Small intestine (tissue), 7 donors: ENCODE data around the gene DCLK3. TPM values are rescaled to one million over a fixed set of nuclear protein-coding genes. Genes with fewer than 3 reads are reported as not detected.

ENCODE experiments used
- DNase-seq, 2 donors: peaks; one replicate each; pipeline versions ENCODE4 v3.0.0 to v3.0.0-alpha.2; 2013
- FAIRE-seq: peaks from 2 replicates; lab custom pipeline; 2012; peaks lifted over from hg19 to GRCh38; lab: Jason Lieb, UNC
- H3K27ac ChIP-seq, 3 donors: one replicate each; pipeline ENCODE4 v1.5.1; 2013; ENCODE audit warnings: low read length in 2 of 3, mild to moderate bottlenecking in 2 of 3, control low read depth in 1 of 3, inconsistent platforms in 1 of 3, low read depth in 1 of 3, moderate library complexity in 1 of 3
- H3K27me3 ChIP-seq, 3 donors: one replicate each; pipeline ENCODE4 v1.6.1; 2013; ENCODE audit warnings: low read length in 3 of 3, inconsistent platforms in 1 of 3; ENCODE audit not compliant: control insufficient read depth in 3 of 3, insufficient read depth in 3 of 3
- H3K36me3 ChIP-seq, 3 donors: one replicate each; pipeline ENCODE4 v1.6.1; 2013; ENCODE audit warnings: low read length in 3 of 3, inconsistent platforms in 1 of 3, low read depth in 1 of 3, mild to moderate bottlenecking in 1 of 3, moderate library complexity in 1 of 3; ENCODE audit not compliant: control insufficient read depth in 3 of 3, insufficient read depth in 2 of 3
- H3K4me1 ChIP-seq, 3 donors: one replicate each; pipeline ENCODE4 v1.6.1; 2013; ENCODE audit warnings: low read length in 2 of 3, inconsistent platforms in 1 of 3, low read depth in 1 of 3, mild to moderate bottlenecking in 1 of 3, moderate library complexity in 1 of 3; ENCODE audit not compliant: control insufficient read depth in 3 of 3, insufficient read depth in 2 of 3
- H3K4me3 ChIP-seq, 3 donors: one replicate each; pipeline ENCODE4 v1.5.1; 2013; ENCODE audit warnings: low read length in 3 of 3, control low read depth in 1 of 3, inconsistent platforms in 1 of 3, low read depth in 1 of 3, mild to moderate bottlenecking in 1 of 3, moderate library complexity in 1 of 3
- H3K9me3 ChIP-seq, 2 donors: one replicate each; pipeline ENCODE4 v1.6.1; 2013; ENCODE audit warnings: low read depth in 1 of 2, low read length in 1 of 2; ENCODE audit not compliant: control insufficient read depth in 2 of 2, insufficient read depth in 1 of 2
- WGBS, 3 donors: extraction: QIAGEN DNeasy Blood & Tissue Kit; methylation state at CpG; one replicate each; pipeline ENCODE4 v1.1.7; 2013; 5-methylcytosine and 5-hydroxymethylcytosine counted together
- polyA plus RNA-seq, 4 donors: library from polyadenylated mRNA; stranded (reverse) in 3 of 4; unstranded in 1 of 4; fragments of 200-250 nt in 3 of 4; fragments of 120-200 nt in 1 of 4; gene quantifications; one replicate each; pipeline versions ENCODE4 v1.2.1 to v1.2.3, GENCODE V29; 2013
- donor health status: healthy with polysubstance abuse.
- donor health status: control.
- donor health status: control.
- donor health status: Bipolar disorder and iron deficiency.
- donor health status: healthy.

DCLK3 gene
- polyA plus RNA-seq, 4 donors: 0.24 to 0.31 (median 0.27) TPM; not detected in 1

DNA sequence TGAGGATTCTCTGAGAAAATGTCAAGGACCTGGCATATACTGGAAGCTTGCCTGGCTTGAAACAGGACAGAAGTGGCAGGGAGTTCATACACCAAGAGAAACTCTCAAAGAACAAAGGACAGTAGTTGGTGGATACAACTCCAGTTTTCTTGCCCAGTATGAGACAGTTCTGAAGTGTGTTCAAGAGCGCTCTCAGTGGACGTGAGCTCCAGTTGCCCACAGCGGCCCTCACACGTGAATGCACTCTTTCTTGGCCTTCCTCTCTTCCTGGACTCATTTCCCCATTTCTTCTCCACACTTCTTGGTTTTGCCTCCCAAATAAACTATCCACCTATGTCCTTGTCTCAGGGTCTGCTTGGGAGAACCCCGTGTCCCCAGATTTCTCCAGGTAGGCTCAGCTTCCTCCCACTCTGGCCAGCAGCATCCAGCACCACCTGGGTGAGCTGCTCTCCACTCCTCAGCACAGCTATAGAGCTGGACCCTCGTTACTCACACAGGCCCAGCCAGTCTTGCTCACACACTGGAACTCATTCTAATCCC, 54.5 kb downstream of the DCLK3 start:
- Histone ChIP-seq H3K4me3 (no peak overlapping the region), H3K36me3 (no peaks in the 10 kb centered on the region), H3K27me3 (no peaks in the 10 kb centered on the region), H3K9me3 (no peaks in the 10 kb centered on the region), H3K27ac (no peak overlapping the region), H3K4me1 (no peaks in the 10 kb centered on the region)
- DNase-seq (no peak), FAIRE-seq (no peak)
- WGBS, 3 donors: 82 to 85% (median 82%) methylated on average over 6 of the region's 6 CpGs

DNA sequence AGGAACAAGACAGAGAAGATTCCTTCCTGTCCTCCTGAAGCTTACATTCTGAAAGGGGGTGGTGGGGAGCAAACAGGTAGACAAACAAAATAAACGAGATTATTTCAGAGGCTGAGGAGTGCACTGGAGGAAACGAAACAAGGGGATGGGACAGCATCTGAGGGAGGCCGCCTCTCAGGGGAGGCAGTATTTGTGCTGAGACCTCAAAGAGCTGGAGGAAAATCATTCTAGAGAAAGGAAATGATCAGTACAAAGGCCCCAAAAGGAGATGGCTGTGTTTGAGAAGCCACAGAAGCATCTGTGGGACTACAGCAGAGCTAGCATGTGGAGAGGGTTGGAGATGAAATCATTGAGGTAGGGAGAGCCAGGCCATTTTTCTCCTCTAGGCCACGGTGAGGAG, 55.1 kb downstream of the DCLK3 start:
- H3K4me3 ChIP-seq: no peak overlapping the region
- no peaks in the 10 kb centered on the region for H3K36me3 ChIP-seq
- H3K27me3 ChIP-seq: no peaks in the 10 kb centered on the region
- H3K4me1 ChIP-seq: no peaks in the 10 kb centered on the region
- WGBS, 3 donors: 58 to 70% (median 62%) methylated on average over 4 of the region's 4 CpGs
- H3K9me3 ChIP-seq: no peaks in the 10 kb centered on the region
- DNase-seq (no peak), FAIRE-seq (no peak)
- H3K27ac ChIP-seq: no peak overlapping the region

DNA sequence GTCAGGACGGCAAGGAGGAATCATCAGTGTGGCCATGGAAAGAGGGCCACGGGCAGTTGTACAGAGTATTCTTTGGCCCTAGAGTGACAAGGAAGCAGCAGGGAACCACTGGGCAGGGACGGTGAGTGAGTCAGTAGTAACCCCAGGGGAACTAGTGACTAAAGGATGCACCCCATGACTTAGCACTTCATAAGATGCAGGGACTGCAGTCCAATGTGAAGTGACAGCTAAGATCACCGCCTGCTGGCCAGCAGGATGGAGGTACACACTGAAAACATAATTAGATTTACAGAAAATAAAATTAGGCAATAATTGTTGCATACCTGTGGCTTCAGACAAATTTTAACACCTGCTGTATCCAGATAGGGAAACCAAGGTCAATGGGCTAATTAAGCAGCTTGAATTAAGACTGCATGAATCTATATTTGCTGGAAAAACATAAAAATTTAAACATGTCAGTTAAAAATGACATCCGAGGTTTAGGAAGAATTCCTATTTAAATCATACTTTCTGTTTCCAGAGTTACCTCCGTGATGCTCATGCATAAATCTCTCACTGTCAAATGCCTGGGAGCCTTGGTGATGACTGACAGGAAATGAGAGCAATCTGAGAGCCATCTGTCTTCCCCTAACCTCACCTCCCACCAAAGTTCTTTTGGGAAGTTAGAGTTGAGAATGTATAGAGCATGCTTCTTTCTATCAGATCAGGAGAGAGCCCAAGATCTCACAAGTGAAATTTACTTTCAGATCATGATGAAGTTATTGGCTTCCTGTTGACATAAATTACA, 56.5 kb downstream of the DCLK3 start:
- DNase-seq: no peak
- Histone ChIP-seq H3K27ac (no peak overlapping the region), H3K4me1 (no peaks in the 10 kb centered on the region), H3K27me3 (no peaks in the 10 kb centered on the region), H3K4me3 (no peak overlapping the region), H3K36me3 (no peaks in the 10 kb centered on the region), H3K9me3 (no peaks in the 10 kb centered on the region)
- no peak for FAIRE-seq
- WGBS, 3 donors: 50 to 56% (median 50%) methylated on average over 6 of the region's 6 CpGs

GRCh38 chr3:36705015-36705414, 59.3 kb downstream of the DCLK3 start:
- no peaks in the 10 kb centered on the region for H3K36me3 ChIP-seq
- DNase-seq (no peak), FAIRE-seq (no peak)
- WGBS, 3 donors: 70 to 79% (median 76%) methylated on average over 8 of the region's 8 CpGs
- H3K4me1 ChIP-seq: no peaks in the 10 kb centered on the region
- no peaks in the 10 kb centered on the region for H3K27me3 ChIP-seq
- no peak overlapping the region for H3K4me3 ChIP-seq
- no peak overlapping the region for H3K27ac ChIP-seq
- H3K9me3 ChIP-seq: no peaks in the 10 kb centered on the region

GRCh38 chr3:36704280-36704679, 60.1 kb downstream of the DCLK3 start:
- no peak for FAIRE-seq
- no peaks in the 10 kb centered on the region for H3K27me3 ChIP-seq
- H3K27ac ChIP-seq: no peak overlapping the region
- no peaks in the 10 kb centered on the region for H3K36me3 ChIP-seq
- no peaks in the 10 kb centered on the region for H3K9me3 ChIP-seq
- no peak for DNase-seq
- 68 to 83% (median 70%) methylated on average over 4 of the region's 4 CpGs for WGBS, 3 donors
- no peak overlapping the region for H3K4me3 ChIP-seq
- no peaks in the 10 kb centered on the region for H3K4me1 ChIP-seq

- Histone ChIP-seq H3K36me3 (no peaks in the 10 kb centered on the region), H3K27me3 (no peaks in the 10 kb centered on the region), H3K4me3 (no peak overlapping the region), H3K27ac (no peak overlapping the region), H3K4me1 (no peaks in the 10 kb centered on the region), H3K9me3 (no peaks in the 10 kb centered on the region)
- WGBS, 3 donors: 56 to 76% (median 60%) methylated on average over 2 of the region's 2 CpGs
- FAIRE-seq (no peak), DNase-seq (no peak)
Observed at GRCh38 chr3:36701249-36701572, 63.1 kb downstream of the DCLK3 start.

GRCh38 chr3:36700537-36701248, 63.7 kb downstream of the DCLK3 start:
- Histone ChIP-seq H3K9me3 (no peaks in the 10 kb centered on the region), H3K27ac (no peak overlapping the region), H3K27me3 (no peaks in the 10 kb centered on the region), H3K4me1 (no peaks in the 10 kb centered on the region), H3K4me3 (no peak overlapping the region), H3K36me3 (no peaks in the 10 kb centered on the region)
- FAIRE-seq (no peak), DNase-seq (peak; percentile 45 to 68)
- 3 to 7% (median 5%) methylated on average over 3 of the region's 3 CpGs for WGBS, 3 donors

GRCh38 chr3:36698314-36698713, 66.0 kb downstream of the DCLK3 start:
- no peak overlapping the region for H3K27ac ChIP-seq
- FAIRE-seq (no peak), DNase-seq (no peak)
- H3K36me3 ChIP-seq: no peaks in the 10 kb centered on the region
- no peak overlapping the region for H3K4me3 ChIP-seq
- WGBS, 3 donors: 62 to 63% (median 63%) methylated on average over 3 of the region's 3 CpGs
- H3K27me3 ChIP-seq: no peaks in the 10 kb centered on the region
- H3K9me3 ChIP-seq: no peaks in the 10 kb centered on the region
- no peaks in the 10 kb centered on the region for H3K4me1 ChIP-seq
